GM18520 (cell line): ENCODE data around the gene HSPD1.

ENCODE experiments used
- ATAC-seq: cut with Tn5 transposase; IDR thresholded peaks from one replicate; pipeline ENCODE4 v1.9.1; 2021; ENCODE audit not compliant: unreplicated experiment

Gene HSPD1

GRCh38 chr2:197499594-197500502, at the start of gene HSPD1, which contains the start of gene HSPE1:
Gene HSPD1, minus strand, starts transcription at chr2:197499840. Its CDS starts 992 bp downstream, at chr2:197498848.
Gene HSPE1, plus strand, starts transcription at chr2:197500379. Its CDS starts 58 bp downstream, at chr2:197500437.
- ATAC-seq: peak; percentile 74

DNA sequence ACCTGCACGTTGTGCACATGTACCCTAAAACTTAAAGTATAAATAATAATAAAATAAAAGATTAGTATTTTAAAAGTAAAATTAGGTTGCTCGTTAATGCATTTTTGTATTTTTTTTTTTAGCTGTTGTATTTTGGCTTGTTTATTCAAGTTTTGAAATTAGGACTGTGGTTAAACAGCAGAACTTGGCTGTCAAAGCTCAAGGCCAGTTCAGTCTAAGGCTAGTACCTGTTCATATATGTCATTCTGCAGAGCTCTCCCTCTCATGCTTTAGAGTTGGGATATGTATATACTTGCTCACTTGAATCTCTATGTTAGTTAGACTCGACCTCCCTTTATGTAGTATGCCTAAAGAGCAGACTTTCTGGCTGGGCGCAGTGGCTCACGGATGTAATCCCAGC, 48.9 kb upstream of the HSPD1 start:
- no peak for ATAC-seq

GRCh38 chr2:197547163-197547900, 47.7 kb upstream of the HSPD1 start:
- no peak for ATAC-seq

DNA sequence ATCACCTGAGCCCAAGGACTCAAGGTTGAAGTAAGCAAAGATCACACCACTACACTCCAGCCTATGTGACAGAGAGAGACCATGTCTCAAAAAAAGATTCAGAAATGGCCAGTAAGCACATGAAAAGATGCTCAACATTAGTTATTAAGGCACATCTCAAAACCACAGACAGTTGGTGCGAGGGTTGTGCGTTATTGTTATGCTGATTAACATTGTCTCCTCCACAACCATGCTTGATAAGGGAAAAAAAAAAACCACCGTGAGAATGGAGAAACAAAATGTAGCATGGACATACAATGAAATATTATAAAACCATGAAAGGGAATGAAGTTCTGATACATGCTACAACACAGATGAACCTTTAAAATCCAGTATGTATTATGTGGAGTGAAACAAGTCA, 43.6 kb upstream of the HSPD1 start:
- no peak for ATAC-seq

DNA sequence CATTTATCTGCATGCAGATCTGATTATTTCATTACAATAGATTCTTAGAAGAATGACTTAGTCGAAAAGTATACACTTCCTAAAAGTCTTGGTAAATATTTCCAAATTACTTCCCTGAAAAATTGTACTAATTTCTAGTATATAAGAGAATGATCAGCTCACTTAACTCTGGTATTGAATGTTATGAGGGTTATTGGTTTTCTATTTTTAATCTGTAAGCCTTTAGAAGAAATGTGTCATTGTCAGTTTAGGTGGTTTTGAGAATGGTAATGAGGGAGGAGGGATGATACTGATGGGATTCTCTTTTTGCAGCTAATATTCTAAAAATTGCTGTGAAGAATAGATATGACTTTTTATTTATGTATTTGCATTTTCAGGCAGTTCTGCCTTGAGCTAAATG, 40.1 kb upstream of the HSPD1 start:
- no peak for ATAC-seq

GRCh38 chr2:197538412-197538811, 38.8 kb upstream of the HSPD1 start:
- no peak for ATAC-seq

DNA sequence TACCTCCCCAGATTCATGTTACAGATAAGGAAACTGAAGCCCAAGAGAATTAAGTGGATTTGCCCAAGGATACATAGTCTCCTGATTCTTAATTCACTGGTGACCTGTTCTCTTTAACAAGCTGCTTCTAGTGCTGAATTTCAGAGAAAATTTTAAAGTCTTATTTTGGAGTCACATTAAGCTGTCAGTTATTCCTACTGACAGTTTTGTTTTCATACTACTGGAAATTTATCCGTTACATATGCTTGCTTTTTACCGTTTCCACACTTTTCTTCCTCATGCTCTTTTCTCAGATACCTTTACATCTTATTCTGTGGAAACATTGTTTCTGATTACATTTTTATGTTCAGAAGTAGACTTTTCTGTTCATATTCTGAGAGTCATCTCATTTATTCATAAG, 17.5 kb upstream of the HSPD1 start:
- no peak for ATAC-seq

DNA sequence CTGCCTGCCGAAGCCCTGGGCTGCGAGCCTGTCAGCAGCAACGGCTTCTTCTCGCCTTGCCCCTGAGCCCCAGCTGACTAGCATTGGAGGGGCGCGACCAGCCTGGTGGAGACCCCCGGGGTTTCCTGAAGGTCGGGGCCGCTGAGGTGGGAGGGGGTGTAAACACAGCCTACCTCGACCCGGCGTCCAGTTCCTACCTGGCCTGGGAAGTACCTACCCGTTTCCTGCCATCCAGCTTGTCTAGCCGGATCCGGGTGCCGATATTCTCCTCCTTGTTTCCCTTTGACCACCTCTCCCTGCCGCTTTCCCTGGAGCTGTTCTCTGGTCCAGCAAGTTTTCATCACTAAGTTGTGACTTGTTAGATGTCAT, 16.7 kb upstream of the HSPD1 start:
- no peak for ATAC-seq

DNA sequence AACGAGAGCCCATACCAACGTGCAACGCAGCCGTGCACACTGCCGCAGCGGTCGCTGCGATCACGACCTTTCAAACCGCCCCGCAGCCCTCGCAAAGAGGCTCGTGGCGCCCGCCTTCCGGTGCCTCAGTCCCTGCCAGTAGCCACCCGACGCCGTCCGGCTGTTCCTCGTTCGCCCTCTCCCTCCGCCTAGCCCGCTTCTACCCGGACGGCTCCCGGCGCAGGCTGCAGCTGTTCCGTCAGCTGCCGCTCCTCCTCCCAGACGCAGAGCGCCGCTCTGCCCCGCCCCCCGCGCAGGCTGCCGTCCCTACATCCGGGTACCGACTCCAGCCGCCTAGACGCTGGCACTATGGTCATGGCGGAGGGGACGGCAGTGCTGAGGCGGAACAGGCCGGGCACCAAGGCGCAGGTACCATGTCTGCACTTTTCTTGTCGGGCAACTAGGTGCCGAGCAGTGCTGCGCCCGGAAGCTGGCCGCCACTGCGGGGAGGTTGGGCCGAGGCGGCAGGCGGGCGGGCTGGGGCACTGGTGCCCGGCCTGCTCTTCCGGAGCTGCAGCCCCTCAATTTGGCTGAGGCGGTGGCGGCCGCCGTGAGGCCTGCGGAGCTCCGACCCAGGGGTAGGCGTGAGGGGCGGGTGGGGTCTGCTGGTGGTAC, 16.2 kb upstream of the HSPD1 start, which contains the start of gene MOB4:
MOB4 (plus strand) TSS at position 328 of the 654 bp plus-strand sequence; CDS start at position 349, 21 bp downstream.
- peak; percentile 91 for ATAC-seq

GRCh38 chr2:197515315-197515738, 15.7 kb upstream of the HSPD1 start:
- no peak for ATAC-seq

GRCh38 chr2:197514754-197515153, 15.1 kb upstream of the HSPD1 start:
- no peak for ATAC-seq

GRCh38 chr2:197513915-197514314, 14.3 kb upstream of the HSPD1 start:
- ATAC-seq: no peak

DNA sequence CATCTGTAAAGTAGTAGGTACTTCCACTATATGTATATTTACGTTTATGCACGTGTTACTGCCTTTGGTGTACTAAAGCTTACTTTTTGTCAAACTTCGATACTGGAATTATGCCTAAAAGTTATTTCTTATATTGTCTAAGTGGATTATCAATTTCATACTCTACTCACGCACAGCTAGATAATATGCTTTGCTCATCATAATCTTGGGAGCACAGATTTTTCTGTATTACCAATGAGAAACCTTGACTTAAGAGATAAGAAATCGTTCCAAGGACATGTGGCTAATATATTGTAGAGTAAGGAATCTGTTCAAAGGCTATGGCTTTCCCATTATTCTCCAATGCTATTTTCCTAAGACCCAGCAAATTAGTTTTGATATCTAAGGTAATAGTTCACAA, 7.0 kb upstream of the HSPD1 start:
- no peak for ATAC-seq

DNA sequence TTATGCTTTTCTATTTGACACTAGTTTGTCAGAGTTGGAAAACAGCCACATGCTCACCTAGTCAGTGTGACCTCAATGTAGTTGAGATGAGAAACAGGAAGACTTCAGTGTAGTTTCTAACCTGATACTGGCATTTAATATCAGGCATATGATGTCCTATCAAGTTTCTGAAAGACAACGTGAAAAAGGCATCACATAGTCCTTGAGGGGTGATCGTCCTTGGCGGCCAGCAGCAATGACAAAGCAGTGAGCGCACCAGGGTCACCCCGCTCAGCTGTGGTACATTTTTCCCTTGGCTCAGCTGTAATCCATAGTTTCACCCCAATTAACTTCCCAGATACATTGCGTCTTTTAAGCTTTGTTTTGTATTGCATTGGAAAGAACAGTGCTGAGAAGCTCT, 4.9 kb upstream of the HSPD1 start:
- ATAC-seq: no peak

DNA sequence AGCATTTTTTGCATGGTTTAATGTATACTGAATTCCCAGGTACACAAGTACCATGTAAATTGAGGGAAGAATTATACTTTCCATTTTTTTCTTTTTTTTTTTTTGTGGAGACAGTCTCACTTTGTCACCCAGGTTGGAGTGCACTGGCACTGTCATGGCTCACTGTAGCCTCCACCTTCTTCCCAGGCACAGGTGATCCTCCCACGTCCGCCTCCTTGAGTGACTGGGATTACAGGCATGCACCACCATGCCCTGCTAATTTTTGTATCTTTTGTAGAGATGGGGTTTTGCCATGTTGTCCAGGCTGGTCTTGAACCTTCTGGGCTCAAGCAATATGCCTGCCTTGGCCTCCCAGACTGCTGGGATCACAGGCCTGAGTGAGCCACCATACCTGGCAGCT, 4.4 kb upstream of the HSPD1 start:
- ATAC-seq: no peak

GRCh38 chr2:197502685-197503084, 3.0 kb upstream of the HSPD1 start:
- no peak for ATAC-seq

GRCh38 chr2:197502201-197502600, 2.6 kb upstream of the HSPD1 start:
- no peak for ATAC-seq

DNA sequence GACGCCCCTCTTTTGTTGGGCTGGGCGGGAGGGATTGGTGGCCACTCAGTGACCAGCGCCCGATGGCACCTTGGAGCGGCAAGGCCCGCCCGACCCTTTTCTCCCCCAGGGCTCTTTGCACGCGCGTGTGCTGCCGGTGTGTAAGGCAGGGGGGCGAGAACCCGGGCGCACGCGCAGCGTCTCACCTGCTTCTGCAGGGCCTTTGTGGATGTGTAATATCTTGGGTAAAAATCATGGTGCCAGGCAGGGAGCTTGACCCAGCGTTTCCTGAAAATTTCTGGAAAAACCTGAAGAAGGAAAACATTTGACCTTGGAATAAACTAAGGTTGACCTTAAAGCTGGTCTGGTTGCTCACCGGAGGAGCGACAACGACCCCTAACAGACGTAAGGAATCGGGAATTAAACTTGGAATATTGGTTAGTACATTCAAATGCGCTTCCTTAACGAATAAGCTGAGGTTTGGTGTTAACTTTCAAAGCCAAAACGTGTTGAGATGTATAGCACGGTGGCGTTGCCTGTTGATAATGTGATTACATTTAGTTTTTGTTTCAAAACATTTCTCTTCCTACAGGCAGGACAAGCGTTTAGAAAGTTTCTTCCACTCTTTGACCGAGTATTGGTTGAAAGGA, 977 bp upstream of the HSPD1 start:
- ATAC-seq: peak; percentile 0

- no peak for ATAC-seq
These were observed 575 bp downstream of the HSPD1 start for GRCh38 chr2:197498937-197499593.

DNA sequence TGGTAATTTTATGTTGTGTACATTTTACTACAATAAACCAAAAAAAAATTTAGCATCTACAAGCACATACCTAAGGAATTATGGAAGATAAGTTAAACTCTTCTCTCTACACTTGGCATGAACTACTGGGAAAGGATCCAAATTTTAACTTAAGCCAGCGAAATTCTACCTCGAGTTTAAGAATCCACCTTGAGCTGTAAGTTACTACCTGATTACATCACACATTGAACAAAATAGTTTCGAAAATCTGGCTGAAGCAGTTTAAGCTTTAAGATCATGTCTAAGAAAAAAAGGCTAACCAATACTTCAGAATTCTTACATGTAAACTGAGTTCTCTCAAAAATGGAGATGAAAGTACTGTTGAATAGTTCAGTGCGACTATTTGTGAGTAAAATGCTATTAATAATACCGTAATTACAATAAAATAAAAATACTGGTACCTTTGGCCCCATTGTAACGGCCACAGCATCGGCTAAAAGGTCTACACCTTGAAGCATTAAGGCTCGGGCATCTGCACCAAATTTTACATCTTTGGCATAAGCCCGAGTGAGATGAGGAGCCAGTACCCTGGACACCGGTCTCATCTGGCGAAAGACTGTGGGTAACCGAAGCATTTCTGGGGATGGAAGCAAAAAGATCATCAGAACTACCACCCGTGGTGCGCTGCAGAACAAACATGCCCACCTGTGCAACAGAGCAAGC, 1.3 kb downstream of the HSPD1 start:
- ATAC-seq: no peak
